Osteoblast (primary cell): ENCODE measurements around the gene MUC5AC. TPM values are rescaled to one million over a fixed set of nuclear protein-coding genes. Genes with fewer than 3 reads are reported as not detected.
"Not testable (repeated sequence)": the region's sequence is repeated elsewhere in the genome, so short reads cannot be mapped to it uniquely, and the experiment has no call there.

Experiments
- DNase-seq: peaks from one replicate; pipeline ENCODE4 v3.0.0; 2011; ENCODE audit warnings: low spot score, mixed read lengths; ENCODE audit not compliant: insufficient read length; ENCODE audit errors: missing footprints
- H2AFZ ChIP-seq: 2 replicates; pipeline ENCODE4 v1.6.0; 2011; ENCODE audit warnings: mild to moderate bottlenecking, low read length
- H3K27ac ChIP-seq: 2 replicates; pipeline ENCODE4 v1.5.1; 2011; ENCODE audit warnings: mild to moderate bottlenecking, low read depth, low read length, moderate library complexity
- H3K27me3 ChIP-seq: 2 replicates; pipeline ENCODE4 v1.6.0; 2012; ENCODE audit warnings: mild to moderate bottlenecking, control low read depth, inconsistent platforms, low read length, moderate library complexity; ENCODE audit not compliant: insufficient read depth
- H3K36me3 ChIP-seq: 2 replicates; pipeline ENCODE4 v1.5.1; 2011; ENCODE audit warnings: mild to moderate bottlenecking, low read length, control low read depth, moderate library complexity; ENCODE audit not compliant: insufficient read depth
- H3K4me1 ChIP-seq: 2 replicates; pipeline ENCODE4 v1.5.1; 2011; ENCODE audit warnings: mild to moderate bottlenecking, low read length, control low read depth, moderate library complexity; ENCODE audit not compliant: insufficient read depth
- H3K4me2 ChIP-seq: 2 replicates; pipeline ENCODE4 v1.6.0; 2011; ENCODE audit warnings: mild to moderate bottlenecking, low read length; ENCODE audit not compliant: insufficient read depth
- H3K4me3 ChIP-seq: fragments of 200-600 bp; sonication (generic); 3 replicates; pipeline ENCODE4 v1.5.1; 2012; ENCODE audit warnings: mild to moderate bottlenecking, low read length, inconsistent platforms; ENCODE audit not compliant: insufficient read depth
- H3K79me2 ChIP-seq: 2 replicates; pipeline ENCODE4 v1.6.0; 2012; ENCODE audit warnings: mild to moderate bottlenecking, low read length, control low read depth, inconsistent platforms; ENCODE audit not compliant: insufficient read depth
- H3K9me3 ChIP-seq: 2 replicates; pipeline ENCODE4 v1.5.1; 2011; ENCODE audit warnings: low read depth, low read length, control low read depth
- H4K20me1 ChIP-seq: 2 replicates; pipeline ENCODE4 v1.6.0; 2012; ENCODE audit warnings: mild to moderate bottlenecking, low read length, control low read depth; ENCODE audit not compliant: insufficient read depth
- total RNA-seq: library from RNA; depleted of rRNA; stranded (reverse); fragments of >200 nt; gene quantifications from 2 replicates; pipeline ENCODE4 v1.2.3, GENCODE V29; 2012
- TF ChIP-seq, protein P1 (sequence below): IDR thresholded peaks from 2 replicates; pipeline ENCODE4 v1.5.1; 2011; ENCODE audit warnings: mild to moderate bottlenecking, low read depth, low read length, moderate library complexity; ENCODE audit errors: extremely low read depth

Gene MUC5AC
- total RNA-seq, 1 donor = not detected

DNA sequence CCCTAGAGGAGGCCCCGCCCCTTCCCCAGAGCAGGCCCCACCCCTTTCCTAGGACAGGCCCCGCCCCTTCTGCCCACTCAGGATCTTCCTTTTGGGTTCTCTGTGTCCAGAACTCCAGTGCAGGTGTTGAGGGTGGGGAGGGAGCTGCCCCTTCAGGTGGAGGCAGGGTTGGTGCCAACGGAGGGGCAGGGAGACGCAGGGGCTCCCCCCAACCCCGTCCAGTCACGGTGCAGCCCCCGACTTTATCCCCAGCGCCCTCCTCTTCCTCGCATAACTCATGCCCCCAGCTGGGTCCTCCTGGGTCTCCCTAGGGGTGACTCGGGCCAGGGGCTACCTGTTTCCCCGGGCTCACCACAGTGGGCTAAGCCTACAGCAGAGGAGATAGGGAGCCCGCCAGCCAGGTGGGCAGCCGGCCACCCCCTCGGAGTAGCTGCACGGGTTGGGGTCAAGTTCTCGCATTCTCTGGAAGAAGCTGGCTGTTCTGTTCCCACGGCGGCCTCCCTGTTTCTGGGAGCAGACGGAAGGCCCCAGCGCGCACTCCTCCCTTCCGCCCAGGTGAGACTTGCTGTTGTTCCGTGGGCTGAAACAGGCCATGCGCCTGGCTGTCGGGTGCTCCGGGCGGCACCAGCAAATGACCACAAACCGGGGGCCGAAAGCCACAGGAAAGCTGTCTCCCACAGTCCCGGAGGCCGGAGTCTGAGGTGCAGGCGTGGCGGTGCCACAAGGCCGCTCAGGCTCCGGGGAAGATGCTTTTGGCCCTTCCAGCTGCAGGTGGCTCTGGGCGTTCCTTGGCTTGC, 44.1 kb upstream of the MUC5AC start:
- TF ChIP-seq, protein P1, sequence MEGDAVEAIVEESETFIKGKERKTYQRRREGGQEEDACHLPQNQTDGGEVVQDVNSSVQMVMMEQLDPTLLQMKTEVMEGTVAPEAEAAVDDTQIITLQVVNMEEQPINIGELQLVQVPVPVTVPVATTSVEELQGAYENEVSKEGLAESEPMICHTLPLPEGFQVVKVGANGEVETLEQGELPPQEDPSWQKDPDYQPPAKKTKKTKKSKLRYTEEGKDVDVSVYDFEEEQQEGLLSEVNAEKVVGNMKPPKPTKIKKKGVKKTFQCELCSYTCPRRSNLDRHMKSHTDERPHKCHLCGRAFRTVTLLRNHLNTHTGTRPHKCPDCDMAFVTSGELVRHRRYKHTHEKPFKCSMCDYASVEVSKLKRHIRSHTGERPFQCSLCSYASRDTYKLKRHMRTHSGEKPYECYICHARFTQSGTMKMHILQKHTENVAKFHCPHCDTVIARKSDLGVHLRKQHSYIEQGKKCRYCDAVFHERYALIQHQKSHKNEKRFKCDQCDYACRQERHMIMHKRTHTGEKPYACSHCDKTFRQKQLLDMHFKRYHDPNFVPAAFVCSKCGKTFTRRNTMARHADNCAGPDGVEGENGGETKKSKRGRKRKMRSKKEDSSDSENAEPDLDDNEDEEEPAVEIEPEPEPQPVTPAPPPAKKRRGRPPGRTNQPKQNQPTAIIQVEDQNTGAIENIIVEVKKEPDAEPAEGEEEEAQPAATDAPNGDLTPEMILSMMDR = no peak
- Histone ChIP-seq H3K79me2 (no peaks in the 10 kb centered on the region), H3K4me1 (no peaks in the 10 kb centered on the region), H2AFZ (no peak overlapping the region), H3K4me3 (no peak overlapping the region), H3K4me2 (no peak overlapping the region), H3K27ac (no peak overlapping the region), H3K9me3 (no peaks in the 10 kb centered on the region), H3K27me3 (peaks cover 3% of the 10 kb centered on the region), H4K20me1 (no peaks in the 10 kb centered on the region), H3K36me3 (no peaks in the 10 kb centered on the region)
- DNase-seq = peak; percentile 72

DNA sequence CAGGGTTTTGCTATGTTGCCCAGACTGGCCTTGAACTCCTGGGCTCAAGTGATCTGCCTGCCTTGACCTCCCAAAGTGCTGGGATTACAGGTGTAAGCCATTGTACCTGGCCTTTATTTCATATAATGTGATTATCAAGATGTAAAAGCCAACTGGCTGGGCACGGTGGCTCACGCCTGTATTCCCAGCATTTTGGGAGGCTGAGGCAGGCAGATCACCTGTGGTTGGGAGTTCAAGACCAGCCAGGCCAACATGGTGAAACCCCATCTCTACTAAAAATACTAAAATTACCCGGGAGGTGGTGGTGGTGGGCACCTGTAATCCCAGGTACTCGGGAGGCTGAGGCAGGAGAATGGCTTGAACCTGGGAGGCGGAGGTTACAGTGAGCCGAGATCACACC, 42.5 kb upstream of the MUC5AC start:
- H4K20me1 ChIP-seq, H3K9me3 ChIP-seq, H3K36me3 ChIP-seq, H3K79me2 ChIP-seq, H3K27ac ChIP-seq, H3K27me3 ChIP-seq, DNase-seq, H3K4me2 ChIP-seq, H2AFZ ChIP-seq, H3K4me3 ChIP-seq, H3K4me1 ChIP-seq: not testable (repeated sequence)

GRCh38 chr11:1116104-1116503, 41.6 kb upstream of the MUC5AC start:
- H3K27me3 ChIP-seq = peaks cover 3% of the 10 kb centered on the region
- no peaks in the 10 kb centered on the region for H3K9me3 ChIP-seq
- H3K4me3 ChIP-seq = no peak overlapping the region
- no peaks in the 10 kb centered on the region for H3K4me1 ChIP-seq
- H4K20me1 ChIP-seq = no peaks in the 10 kb centered on the region
- DNase-seq = peak; percentile 68
- H3K36me3 ChIP-seq = no peaks in the 10 kb centered on the region
- no peak overlapping the region for H2AFZ ChIP-seq
- TF ChIP-seq, protein P1 = no peak
- no peak overlapping the region for H3K4me2 ChIP-seq
- no peak overlapping the region for H3K27ac ChIP-seq
- no peaks in the 10 kb centered on the region for H3K79me2 ChIP-seq

GRCh38 chr11:1116666-1117390, 40.9 kb upstream of the MUC5AC start:
- H3K4me2 ChIP-seq = no peak overlapping the region
- no peaks in the 10 kb centered on the region for H3K9me3 ChIP-seq
- DNase-seq = peak; percentile 87
- H2AFZ ChIP-seq = no peak overlapping the region
- no peaks in the 10 kb centered on the region for H4K20me1 ChIP-seq
- peaks cover 3% of the 10 kb centered on the region for H3K27me3 ChIP-seq
- H3K4me1 ChIP-seq = no peaks in the 10 kb centered on the region
- no peak overlapping the region for H3K4me3 ChIP-seq
- no peak overlapping the region for H3K27ac ChIP-seq
- no peaks in the 10 kb centered on the region for H3K36me3 ChIP-seq
- TF ChIP-seq, protein P1 = no peak
- no peaks in the 10 kb centered on the region for H3K79me2 ChIP-seq
